Stimulated activated CD4-positive, alpha-beta T cell treated with anti-CD3 and anti-CD28 coated beads, Interleukin-4, amount 100 ng/mL, for 48 hours (primary cell): ENCODE measurements around the gene NCOA3.
A peak's percentile ranks its signal among the peaks of the same experiment; 100 is the strongest.

Experiments
- DNase-seq, 2 donors: peaks; one replicate each; pipeline ENCODE4 v3.0.0-alpha.2; 2020; ENCODE audit warnings: low read depth in 2 of 2

NCOA3 gene

DNA sequence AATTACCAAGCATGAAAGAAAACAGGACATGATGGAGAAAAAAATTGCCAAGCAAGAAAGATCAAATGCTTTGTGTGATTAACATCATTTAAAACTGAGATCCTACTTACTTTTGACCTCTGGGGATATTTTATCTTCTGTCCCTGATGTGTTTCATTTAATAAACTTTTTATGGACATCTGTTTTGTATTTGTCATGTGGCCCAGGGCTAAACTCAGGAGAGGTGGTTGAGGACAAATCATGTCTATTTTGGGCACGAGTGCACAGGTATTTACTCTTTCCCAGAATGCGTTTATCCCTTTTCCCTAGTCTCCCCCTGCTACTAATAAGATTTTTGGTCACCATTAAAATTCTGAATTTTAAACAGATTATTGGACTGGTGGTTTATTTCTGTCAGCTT is 128.2 kb downstream of the NCOA3 start:
- no peak for DNase-seq

DNA sequence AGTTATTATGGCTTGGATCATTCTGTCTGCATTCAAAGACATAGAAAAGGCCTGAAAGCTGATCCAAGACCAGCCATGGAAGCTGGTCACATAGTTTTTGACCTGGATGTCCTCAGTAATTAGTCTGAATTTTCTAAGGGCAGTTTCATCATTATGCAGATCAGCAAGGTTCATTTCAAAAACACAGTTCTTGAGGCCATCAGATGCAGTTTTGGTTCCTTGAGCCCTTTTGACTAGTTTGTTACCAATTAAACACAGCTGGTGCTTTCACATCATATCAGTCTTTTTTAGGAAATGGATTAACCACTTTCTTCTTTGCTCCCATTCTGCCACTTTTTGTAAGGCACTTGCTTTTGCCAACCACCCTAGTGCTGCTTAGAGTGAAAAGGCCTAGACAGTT is 129.4 kb downstream of the NCOA3 start:
- no peak for DNase-seq

DNA sequence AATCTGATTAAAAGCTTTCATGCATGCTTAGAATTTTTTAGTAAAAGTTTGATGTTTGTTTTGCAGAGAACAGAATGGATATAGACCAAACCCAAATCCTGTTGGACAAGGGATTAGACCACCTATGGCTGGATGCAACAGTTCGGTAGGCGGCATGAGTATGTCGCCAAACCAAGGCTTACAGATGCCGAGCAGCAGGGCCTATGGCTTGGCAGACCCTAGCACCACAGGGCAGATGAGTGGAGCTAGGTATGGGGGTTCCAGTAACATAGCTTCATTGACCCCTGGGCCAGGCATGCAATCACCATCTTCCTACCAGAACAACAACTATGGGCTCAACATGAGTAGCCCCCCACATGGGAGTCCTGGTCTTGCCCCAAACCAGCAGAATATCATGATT is 133.6 kb downstream of the NCOA3 start:
- no peak for DNase-seq

DNA sequence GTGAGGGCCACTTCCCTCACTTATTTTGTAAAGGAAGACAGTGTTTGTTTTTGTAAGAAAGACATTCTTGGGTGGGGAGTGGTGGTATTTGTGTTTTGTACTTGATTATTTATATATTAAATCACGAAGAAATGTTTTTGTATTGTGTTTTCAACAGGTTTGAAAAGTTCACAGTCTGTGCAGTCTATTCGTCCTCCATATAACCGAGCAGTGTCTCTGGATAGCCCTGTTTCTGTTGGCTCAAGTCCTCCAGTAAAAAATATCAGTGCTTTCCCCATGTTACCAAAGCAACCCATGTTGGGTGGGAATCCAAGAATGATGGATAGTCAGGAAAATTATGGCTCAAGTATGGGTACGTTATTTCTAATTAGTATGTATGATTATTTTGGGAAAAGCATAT is 137.2 kb downstream of the NCOA3 start:
- DNase-seq = no peak

DNA sequence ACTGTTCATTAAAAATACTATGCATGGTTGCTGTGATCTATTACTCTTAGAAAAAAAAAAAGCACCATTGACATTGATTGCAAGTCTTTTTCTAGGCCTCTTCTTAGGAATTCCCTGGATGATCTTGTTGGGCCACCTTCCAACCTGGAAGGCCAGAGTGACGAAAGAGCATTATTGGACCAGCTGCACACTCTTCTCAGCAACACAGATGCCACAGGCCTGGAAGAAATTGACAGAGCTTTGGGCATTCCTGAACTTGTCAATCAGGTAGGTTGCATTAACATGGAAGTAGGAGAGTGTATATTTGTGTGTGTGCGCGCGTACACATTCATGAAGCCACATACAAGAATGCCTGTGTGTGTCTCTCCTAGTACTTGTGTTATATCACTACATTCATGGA is 140.4 kb downstream of the NCOA3 start:
- no peak for DNase-seq

DNA sequence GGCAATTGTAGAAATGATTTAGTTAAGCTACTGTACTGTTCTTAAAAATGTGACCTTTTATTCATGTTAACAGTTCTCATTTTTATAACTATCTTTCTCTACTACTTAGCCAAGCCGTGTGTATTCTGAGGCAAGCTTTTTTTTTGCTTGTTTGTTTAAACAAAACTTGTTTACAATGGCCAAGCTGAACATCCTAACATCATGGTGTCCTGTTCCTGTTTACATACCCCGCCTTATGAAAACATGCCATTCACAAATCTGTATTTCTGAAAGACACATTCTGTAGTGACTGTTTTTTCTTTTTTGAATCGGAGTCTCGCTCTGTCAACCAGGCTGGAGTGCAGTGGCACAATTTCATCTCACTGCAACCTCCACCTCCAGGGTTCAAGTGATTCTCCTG is 140.9 kb downstream of the NCOA3 start:
- DNase-seq = no peak

- no peak for DNase-seq
Observed at GRCh38 chr20:47645632-47646031, 143.9 kb downstream of the NCOA3 start.

- no peak for DNase-seq
Observed at GRCh38 chr20:47647994-47648393, 146.3 kb downstream of the NCOA3 start.

DNA sequence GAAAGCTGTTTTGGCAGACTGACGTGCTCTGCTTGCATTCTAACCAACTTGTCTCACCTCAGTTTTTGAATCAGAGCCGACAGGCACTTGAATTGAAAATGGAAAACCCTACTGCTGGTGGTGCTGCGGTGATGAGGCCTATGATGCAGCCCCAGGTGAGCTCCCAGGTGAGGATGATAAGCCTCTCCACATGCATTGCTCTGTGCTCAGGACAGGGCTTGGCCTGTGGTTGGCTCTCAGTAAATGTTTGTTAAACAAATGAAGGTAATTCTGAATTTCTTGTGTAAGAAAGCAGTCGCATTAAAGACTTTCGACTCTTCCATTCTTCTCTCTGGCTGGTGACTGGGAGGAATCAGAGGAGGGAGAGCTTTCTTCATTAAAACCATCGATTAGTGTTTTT is 147.3 kb downstream of the NCOA3 start:
- no peak for DNase-seq

- DNase-seq = no peak
Observed at GRCh38 chr20:47652301-47652700, 150.6 kb downstream of the NCOA3 start.

DNA sequence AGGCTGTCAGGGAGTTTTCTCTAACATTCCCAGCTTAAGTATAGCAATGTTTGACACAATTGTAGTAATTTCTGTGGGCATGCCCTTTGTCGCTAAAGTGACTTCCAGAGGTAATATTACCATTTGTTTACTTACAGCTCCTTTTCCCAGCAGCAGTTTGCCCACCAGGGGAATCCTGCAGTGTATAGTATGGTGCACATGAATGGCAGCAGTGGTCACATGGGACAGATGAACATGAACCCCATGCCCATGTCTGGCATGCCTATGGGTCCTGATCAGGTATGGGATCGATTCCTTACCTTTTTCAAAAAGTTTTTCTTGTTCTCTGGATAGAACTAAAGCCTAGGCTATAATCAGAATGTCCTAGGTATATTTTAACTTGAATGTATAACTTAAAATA is 151.1 kb downstream of the NCOA3 start:
- DNase-seq = no peak

DNA sequence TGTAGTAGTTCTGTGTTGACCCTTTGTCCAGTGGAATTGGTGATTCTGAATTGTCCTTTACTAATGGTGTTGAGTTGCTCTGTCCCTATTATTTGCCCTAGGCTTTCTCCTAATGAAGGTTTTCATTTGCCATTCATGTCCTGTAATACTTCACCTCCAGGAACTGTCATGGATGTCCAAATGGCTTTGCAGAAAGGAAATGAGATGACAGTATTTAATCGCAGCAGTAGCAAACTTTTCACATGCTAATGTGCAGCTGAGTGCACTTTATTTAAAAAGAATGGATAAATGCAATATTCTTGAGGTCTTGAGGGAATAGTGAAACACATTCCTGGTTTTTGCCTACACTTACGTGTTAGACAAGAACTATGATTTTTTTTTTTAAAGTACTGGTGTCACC is 152.2 kb downstream of the NCOA3 start:
- DNase-seq = no peak

DNA sequence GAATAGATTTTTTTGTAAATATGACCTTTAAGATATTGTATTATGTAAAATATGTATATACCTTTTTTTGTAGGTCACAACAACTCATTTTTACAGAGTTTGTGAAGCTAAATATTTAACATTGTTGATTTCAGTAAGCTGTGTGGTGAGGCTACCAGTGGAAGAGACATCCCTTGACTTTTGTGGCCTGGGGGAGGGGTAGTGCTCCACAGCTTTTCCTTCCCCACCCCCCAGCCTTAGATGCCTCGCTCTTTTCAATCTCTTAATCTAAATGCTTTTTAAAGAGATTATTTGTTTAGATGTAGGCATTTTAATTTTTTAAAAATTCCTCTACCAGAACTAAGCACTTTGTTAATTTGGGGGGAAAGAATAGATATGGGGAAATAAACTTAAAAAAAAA is 152.7 kb downstream of the NCOA3 start:
- no peak for DNase-seq

- DNase-seq = no peak
Observed at GRCh38 chr20:47655635-47656034, 153.9 kb downstream of the NCOA3 start.

GRCh38 chr20:47656318-47656717 is 154.6 kb downstream of the NCOA3 start:
- no peak for DNase-seq

- DNase-seq = no peak
Observed at GRCh38 chr20:47659904-47660601, 158.4 kb downstream of the NCOA3 start.

- DNase-seq = no peak
Observed at GRCh38 chr20:47660602-47660905, 158.9 kb downstream of the NCOA3 start.

DNA sequence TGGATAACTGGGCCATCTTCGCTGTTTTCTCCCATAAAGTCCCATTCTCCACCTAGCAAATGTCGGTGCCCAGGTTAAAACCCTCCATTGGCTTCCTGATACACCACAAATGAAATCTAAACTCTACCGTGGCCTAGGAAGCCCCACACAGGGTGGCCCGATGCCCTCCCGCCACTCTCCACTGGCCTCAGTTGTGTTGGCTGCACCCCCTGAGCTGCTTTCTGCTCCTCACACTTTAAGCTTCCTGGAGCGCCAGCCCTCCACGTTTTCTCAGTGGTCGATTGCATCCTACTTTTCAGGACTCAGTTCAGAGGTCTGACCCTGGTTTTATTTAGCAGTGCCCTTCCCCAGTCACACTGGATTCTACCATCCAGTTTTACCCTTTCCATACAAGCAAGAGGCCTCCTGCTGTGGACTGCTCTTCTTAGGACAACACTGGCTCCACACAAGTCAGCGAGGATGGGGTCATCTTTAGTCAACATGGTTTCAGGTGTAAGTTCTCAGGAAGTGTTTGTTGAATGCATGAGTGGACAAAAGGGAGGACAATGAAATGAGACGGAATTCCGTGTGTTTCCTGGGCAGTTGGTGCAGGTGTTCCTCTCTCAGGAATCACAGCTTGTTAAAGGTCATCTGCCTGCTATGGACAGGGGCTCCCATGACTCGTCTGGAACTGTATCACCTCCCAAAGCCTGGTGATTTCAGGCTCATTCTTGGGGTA is 159.5 kb downstream of the NCOA3 start:
- no peak for DNase-seq

- no peak for DNase-seq
Observed at GRCh38 chr20:47661714-47662113, 160.0 kb downstream of the NCOA3 start.

- DNase-seq = no peak
Observed at GRCh38 chr20:47662483-47663353, 161.0 kb downstream of the NCOA3 start.

- peak; percentile 62 to 67 for DNase-seq
Observed at GRCh38 chr20:47663354-47664067, 161.8 kb downstream of the NCOA3 start.

DNA sequence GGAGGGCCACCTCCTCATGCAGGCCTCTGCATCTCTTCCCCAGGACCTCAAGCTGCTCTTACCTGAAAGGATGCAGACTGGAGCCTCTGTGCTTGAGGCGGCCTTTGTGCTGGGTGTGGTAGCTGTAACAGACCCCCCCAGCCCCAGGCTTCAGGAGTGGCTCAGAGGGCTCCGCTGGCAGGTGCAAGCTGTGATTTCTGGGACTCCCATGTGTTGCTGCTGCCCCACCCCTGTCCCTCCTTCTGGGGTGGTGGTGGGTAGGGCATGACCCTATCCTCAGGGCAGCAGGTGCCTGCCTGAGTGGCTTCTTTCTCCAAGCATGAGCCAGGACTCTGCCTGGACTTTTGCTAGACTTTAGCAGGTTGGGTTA is 162.4 kb downstream of the NCOA3 start:
- no peak for DNase-seq
